Vagina (tissue), 2 donors: Measurements from ENCODE around the gene TMEM219. TPM values are rescaled to one million over a fixed set of nuclear protein-coding genes. Genes with fewer than 3 reads are reported as not detected.

Experiments
- DNase-seq, 2 donors: peaks; one replicate each; pipeline ENCODE4 v3.0.0-alpha.2; 2017; ENCODE audit errors: extremely low spot score in 2 of 2
- H3K27ac ChIP-seq: fragments of 200-600 bp; sonication (generic); one replicate; pipeline ENCODE4 v1.5.1; 2019
- H3K27me3 ChIP-seq: fragments of 200-600 bp; sonication (generic); one replicate; pipeline ENCODE4 v1.5.1; 2019
- H3K36me3 ChIP-seq, 2 donors: fragments of 200-600 bp; sonication (generic); one replicate each; pipeline ENCODE4 v1.5.1; 2017 to 2019
- H3K4me1 ChIP-seq: fragments of 200-600 bp; sonication (generic); one replicate; pipeline ENCODE4 v1.5.1; 2019
- H3K4me3 ChIP-seq, 2 donors: fragments of 200-600 bp; sonication (generic); 1 replicate in 1 of 2; 2 replicates in 1 of 2; pipeline ENCODE4 v1.5.1; 2016 to 2019
- H3K9me3 ChIP-seq: fragments of 200-600 bp; sonication (generic); one replicate; pipeline ENCODE4 v1.5.1; 2019
- POLR2A ChIP-seq, 2 donors: fragments of 450-650 bp; IDR thresholded peaks; one replicate each; pipeline ENCODE4 v1.6.1; 2017; ENCODE audit warnings: antibody characterized with exemption in 2 of 2, mild to moderate bottlenecking in 2 of 2, moderate library complexity in 2 of 2
- POLR2AphosphoS5 ChIP-seq, 2 donors: sonication (generic); formaldehyde crosslinking; IDR thresholded peaks; one replicate each; pipeline ENCODE4 v1.9.0; 2017; ENCODE audit warnings: antibody characterized with exemption in 2 of 2, mild to moderate bottlenecking in 2 of 2, low read depth in 1 of 2; ENCODE audit not compliant: insufficient read depth in 1 of 2
- intact Hi-C: fragments of 100-400 bp; cut with DNase I; formaldehyde crosslinking; loops from one replicate; pipeline ENCODE4 v1.15.1; 2023
- total RNA-seq: library from RNA; depleted of rRNA; stranded (reverse); fragments of >200 nt; gene quantifications from one replicate; pipeline ENCODE4 v1.2.3, GENCODE V29; 2016
- TF ChIP-seq, protein P1 (sequence below), 3 experiments: fragments of 450-650 bp in 2 of 3; fragments of 200-600 bp in 1 of 3; sonication (generic) in 1 of 3; IDR thresholded peaks; one replicate each; pipeline ENCODE4 v1.5.1; 2017 to 2019; ENCODE audit warnings: antibody characterized with exemption in 3 of 3, mild to moderate bottlenecking in 2 of 3, moderate library complexity in 2 of 3

Gene TMEM219
- total RNA-seq, 1 donor from 2014 or later: 85.7 TPM

DNA sequence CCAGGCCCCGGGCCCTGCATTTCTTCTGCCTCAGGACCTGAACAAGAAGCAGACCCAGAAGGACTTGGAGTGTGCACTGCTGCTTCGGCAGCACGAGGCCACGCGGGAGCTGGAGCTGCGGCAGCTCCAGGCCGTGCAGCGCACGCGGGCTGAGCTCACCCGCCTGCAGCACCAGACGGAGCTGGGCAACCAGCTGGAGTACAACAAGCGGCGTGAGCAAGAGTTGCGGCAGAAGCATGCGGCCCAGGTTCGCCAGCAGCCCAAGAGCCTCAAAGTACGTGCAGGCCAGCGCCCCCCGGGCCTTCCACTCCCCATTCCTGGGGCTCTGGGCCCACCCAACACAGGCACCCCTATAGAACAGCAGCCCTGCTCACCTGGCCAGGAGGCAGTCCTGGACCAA lies 24.4 kb downstream of the TMEM219 start:
- H3K27ac ChIP-seq: no peak overlapping the region
- no peak for DNase-seq
- H3K4me3 ChIP-seq: no peak overlapping the region
- intact Hi-C loops: no loop called here
- H3K4me1 ChIP-seq: no peaks in the 10 kb centered on the region
- H3K36me3 ChIP-seq: peaks cover 0 to 83% of the 10 kb centered on the region in 2 donors
- no peaks in the 10 kb centered on the region for H3K9me3 ChIP-seq
- no peaks in the 10 kb centered on the region for H3K27me3 ChIP-seq
- no peak for TF ChIP-seq POLR2AphosphoS5 (IDR thresholded peaks at IDR 0.05; ENCODE audit: insufficient read depth in 1 of 2, low read depth in 1 of 2)
- TF ChIP-seq, protein P1, sequence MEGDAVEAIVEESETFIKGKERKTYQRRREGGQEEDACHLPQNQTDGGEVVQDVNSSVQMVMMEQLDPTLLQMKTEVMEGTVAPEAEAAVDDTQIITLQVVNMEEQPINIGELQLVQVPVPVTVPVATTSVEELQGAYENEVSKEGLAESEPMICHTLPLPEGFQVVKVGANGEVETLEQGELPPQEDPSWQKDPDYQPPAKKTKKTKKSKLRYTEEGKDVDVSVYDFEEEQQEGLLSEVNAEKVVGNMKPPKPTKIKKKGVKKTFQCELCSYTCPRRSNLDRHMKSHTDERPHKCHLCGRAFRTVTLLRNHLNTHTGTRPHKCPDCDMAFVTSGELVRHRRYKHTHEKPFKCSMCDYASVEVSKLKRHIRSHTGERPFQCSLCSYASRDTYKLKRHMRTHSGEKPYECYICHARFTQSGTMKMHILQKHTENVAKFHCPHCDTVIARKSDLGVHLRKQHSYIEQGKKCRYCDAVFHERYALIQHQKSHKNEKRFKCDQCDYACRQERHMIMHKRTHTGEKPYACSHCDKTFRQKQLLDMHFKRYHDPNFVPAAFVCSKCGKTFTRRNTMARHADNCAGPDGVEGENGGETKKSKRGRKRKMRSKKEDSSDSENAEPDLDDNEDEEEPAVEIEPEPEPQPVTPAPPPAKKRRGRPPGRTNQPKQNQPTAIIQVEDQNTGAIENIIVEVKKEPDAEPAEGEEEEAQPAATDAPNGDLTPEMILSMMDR (IDR thresholded peaks at IDR 0.05): no peak
- no peak for TF ChIP-seq POLR2A (IDR thresholded peaks at IDR 0.05)

DNA sequence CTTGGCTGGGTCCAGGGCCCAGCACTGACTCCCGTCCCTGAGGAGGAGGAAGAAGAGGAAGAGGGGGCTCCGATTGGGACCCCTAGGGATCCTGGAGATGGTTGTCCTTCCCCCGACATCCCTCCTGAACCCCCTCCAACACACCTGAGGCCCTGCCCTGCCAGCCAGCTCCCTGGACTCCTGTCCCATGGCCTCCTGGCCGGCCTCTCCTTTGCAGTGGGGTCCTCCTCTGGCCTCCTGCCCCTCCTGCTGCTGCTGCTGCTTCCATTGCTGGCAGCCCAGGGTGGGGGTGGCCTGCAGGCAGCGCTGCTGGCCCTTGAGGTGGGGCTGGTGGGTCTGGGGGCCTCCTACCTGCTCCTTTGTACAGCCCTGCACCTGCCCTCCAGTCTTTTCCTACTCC lies 25.1 kb downstream of the TMEM219 start:
- no peak for DNase-seq
- H3K36me3 ChIP-seq: peaks cover 0 to 81% of the 10 kb centered on the region in 2 donors
- H3K4me3 ChIP-seq: no peak overlapping the region
- no peak for TF ChIP-seq POLR2AphosphoS5 (IDR thresholded peaks at IDR 0.05; ENCODE audit: insufficient read depth in 1 of 2, low read depth in 1 of 2)
- TF ChIP-seq POLR2A (IDR thresholded peaks at IDR 0.05): no peak
- TF ChIP-seq, protein P1 (IDR thresholded peaks at IDR 0.05): no peak
- no peaks in the 10 kb centered on the region for H3K27me3 ChIP-seq
- H3K9me3 ChIP-seq: no peaks in the 10 kb centered on the region
- no peak overlapping the region for H3K27ac ChIP-seq
- no peaks in the 10 kb centered on the region for H3K4me1 ChIP-seq
- intact Hi-C loops: no loop called here

DNA sequence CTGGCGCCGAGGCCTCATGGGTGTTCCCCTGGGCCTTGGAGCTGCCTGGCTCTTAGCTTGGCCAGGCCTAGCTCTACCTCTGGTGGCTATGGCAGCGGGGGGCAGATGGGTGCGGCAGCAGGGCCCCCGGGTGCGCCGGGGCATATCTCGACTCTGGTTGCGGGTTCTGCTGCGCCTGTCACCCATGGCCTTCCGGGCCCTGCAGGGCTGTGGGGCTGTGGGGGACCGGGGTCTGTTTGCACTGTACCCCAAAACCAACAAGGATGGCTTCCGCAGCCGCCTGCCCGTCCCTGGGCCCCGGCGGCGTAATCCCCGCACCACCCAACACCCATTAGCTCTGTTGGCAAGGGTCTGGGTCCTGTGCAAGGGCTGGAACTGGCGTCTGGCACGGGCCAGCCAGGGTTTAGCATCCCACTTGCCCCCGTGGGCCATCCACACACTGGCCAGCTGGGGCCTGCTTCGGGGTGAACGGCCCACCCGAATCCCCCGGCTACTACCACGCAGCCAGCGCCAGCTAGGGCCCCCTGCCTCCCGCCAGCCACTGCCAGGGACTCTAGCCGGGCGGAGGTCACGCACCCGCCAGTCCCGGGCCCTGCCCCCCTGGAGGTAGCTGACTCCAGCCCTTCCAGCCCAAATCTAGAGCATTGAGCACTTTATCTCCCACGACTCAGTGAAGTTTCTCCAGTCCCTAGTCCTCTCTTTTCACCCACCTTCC lies 25.6 kb downstream of the TMEM219 start:
- DNase-seq: no peak
- TF ChIP-seq, protein P1 (IDR thresholded peaks at IDR 0.05): no peak
- TF ChIP-seq POLR2AphosphoS5 (IDR thresholded peaks at IDR 0.05; ENCODE audit: insufficient read depth in 1 of 2, low read depth in 1 of 2) (no peak), POLR2A (IDR thresholded peaks at IDR 0.05) (no peak)
- H3K27ac ChIP-seq: no peak overlapping the region
- intact Hi-C loops: no loop called here
- peaks cover 0 to 75% of the 10 kb centered on the region in 2 donors for H3K36me3 ChIP-seq
- no peaks in the 10 kb centered on the region for H3K27me3 ChIP-seq
- H3K4me3 ChIP-seq: no peak overlapping the region
- no peaks in the 10 kb centered on the region for H3K9me3 ChIP-seq
- no peaks in the 10 kb centered on the region for H3K4me1 ChIP-seq

DNA sequence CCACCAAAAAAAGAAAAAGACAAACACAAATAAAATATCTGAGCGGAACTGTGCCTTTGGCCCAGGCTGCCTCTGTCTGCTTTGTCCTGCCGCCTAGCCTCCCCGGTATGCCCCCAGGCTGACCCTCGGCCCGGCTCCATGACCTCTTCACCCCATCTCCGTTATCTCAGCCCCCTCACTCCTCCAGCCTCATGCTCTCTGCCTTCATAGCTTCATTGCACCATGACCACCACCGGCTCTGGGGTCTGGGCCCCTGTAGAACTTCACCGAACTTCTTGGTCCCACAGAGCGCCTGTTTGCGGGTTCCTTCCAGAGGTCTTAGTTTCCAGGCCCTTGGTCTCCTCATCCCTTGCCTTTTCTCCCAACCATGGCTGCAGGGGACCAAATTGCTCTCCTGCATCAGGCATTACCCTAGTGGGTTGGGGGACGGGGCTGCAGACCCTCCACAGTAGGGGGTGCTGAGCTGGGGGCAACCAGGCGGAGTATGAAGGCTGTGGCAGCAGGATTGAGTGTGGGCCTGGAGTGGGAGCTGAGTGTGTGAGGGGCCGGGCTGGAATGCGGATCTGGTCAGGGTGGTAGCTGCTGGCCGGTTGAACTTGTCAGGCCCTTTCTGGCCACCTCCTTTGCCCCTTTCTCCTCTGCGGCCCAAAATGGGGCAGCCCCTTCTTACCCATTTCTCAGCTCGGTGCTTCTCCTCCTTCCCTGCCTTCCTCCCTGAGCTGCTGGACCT lies 26.6 kb downstream of the TMEM219 start:
- Histone ChIP-seq H3K4me3 (no peak overlapping the region), H3K27me3 (no peaks in the 10 kb centered on the region), H3K27ac (no peak overlapping the region), H3K36me3 (peaks cover 0 to 73% of the 10 kb centered on the region in 2 donors), H3K4me1 (no peaks in the 10 kb centered on the region), H3K9me3 (no peaks in the 10 kb centered on the region)
- DNase-seq: no peak
- intact Hi-C loops: no loop called here
- TF ChIP-seq POLR2AphosphoS5 (IDR thresholded peaks at IDR 0.05; ENCODE audit: insufficient read depth in 1 of 2, low read depth in 1 of 2) (no peak), POLR2A (IDR thresholded peaks at IDR 0.05) (no peak)
- TF ChIP-seq, protein P1 (IDR thresholded peaks at IDR 0.05): no peak
